Heart right ventricle (tissue), 16 donors: ENCODE data around the gene ZNF564. TPM values are rescaled to one million over a fixed set of nuclear protein-coding genes. Genes with fewer than 3 reads are reported as not detected.

Source experiments
- ATAC-seq, 8 donors: fragments of 200-7000 bp; cut with Tn5 transposase; one replicate each; pipeline ENCODE4 v1.9.1; 2020; ENCODE audit warnings: mild to moderate bottlenecking in 8 of 8, moderate library complexity in 8 of 8, moderate number of reproducible peaks in 1 of 8
- DNase-seq, 2 donors: peaks; one replicate each; pipeline ENCODE4 v3.0.0-alpha.2; 2020
- H3K27ac ChIP-seq, 10 donors: fragments of 200-600 bp; sonication (generic) in 2 of 10; one replicate each; pipeline versions ENCODE4 v1.5.0 to v1.8.0; 2020 to 2022; ENCODE audit warnings: mild to moderate bottlenecking in 3 of 10
- H3K27me3 ChIP-seq, 7 donors: fragments of 200-600 bp; one replicate each; pipeline ENCODE4 v1.8.0; 2021 to 2022; ENCODE audit warnings: mild to moderate bottlenecking in 2 of 7
- H3K36me3 ChIP-seq, 9 donors: fragments of 200-600 bp; sonication (generic) in 1 of 9; one replicate each; pipeline versions ENCODE4 v1.5.0 to v1.8.0; 2020 to 2022; ENCODE audit warnings: mild to moderate bottlenecking in 2 of 9
- H3K4me1 ChIP-seq, 9 donors: fragments of 200-600 bp; sonication (generic) in 1 of 9; one replicate each; pipeline versions ENCODE4 v1.5.0 to v1.8.0; 2020 to 2022; ENCODE audit warnings: mild to moderate bottlenecking in 4 of 9
- H3K4me3 ChIP-seq, 10 donors: fragments of 200-600 bp; sonication (generic) in 2 of 10; one replicate each; pipeline versions ENCODE4 v1.5.0 to v1.8.0; 2020 to 2022; ENCODE audit warnings: mild to moderate bottlenecking in 7 of 10, moderate library complexity in 2 of 10
- H3K9me3 ChIP-seq, 11 donors: fragments of 200-600 bp in 10 of 11; sonication (generic) in 2 of 11; one replicate each; pipeline versions ENCODE4 v1.5.0 to v1.8.0; 2013 to 2022; ENCODE audit warnings: mild to moderate bottlenecking in 2 of 11, control low read depth in 1 of 11, moderate library complexity in 1 of 11
- WGBS, 2 donors: extraction: QIAGEN DNeasy Blood & Tissue Kit; methylation state at CpG; one replicate each; pipeline ENCODE4 v1.1.7; 2013; ENCODE audit warnings: inconsistent platforms in 1 of 2; 5-methylcytosine and 5-hydroxymethylcytosine counted together
- intact Hi-C, 10 donors: fragments of 100-400 bp; cut with DNase I; formaldehyde crosslinking; loops; one replicate each; pipeline versions ENCODE4 v1.11.1 to v1.14.2; 2022
- polyA plus RNA-seq, 2 donors: library from polyadenylated mRNA; stranded (reverse); fragments of 200-250 nt; gene quantifications; one replicate each; pipeline ENCODE4 v1.2.3, GENCODE V29; 2013
- total RNA-seq, 10 donors: library from RNA; stranded (reverse); fragmentation: NEBNext Ultra II Directional in 3 of 10; extraction: Animal tissue kit (Norgen Biotek cat#: 25700) in 3 of 10; gene quantifications; one replicate each; pipeline versions ENCODE4 v1.2.1 to v1.2.4, GENCODE V29; 2021 to 2023
- TF ChIP-seq, protein P1 (sequence below), 9 donors: fragments of 200-600 bp; sonication (generic) in 2 of 9; IDR thresholded peaks; one replicate each; pipeline versions ENCODE4 v1.5.0 to v1.8.0; 2021 to 2022; ENCODE audit warnings: antibody characterized with exemption in 9 of 9, mild to moderate bottlenecking in 5 of 9, moderate library complexity in 1 of 9
- donor health status: Arrhythmogenic right ventricular cardiomyopathy.
- donor health status: ischemic (EF 13 %, LVEDD 7.1; RV severe dilation, severe dysfunction).
- donor health status: healthy with polysubstance abuse.
- donor health status: DM: no; HTN: yes; CAD: no.
- donor health status: DM: no; HTN: no; CAD: no.
- donor health status: ischemic (EF 25% LVEDD 6.9; RV normal size, moderate dysfunction).
- donor health status: ischemic (EF 25% LVEDD 5.7; RV mildly dilated, moderate dysfunction).
- donor health status: healthy.
- donor health status: DM: yes; HTN: yes; CAD: no.
- donor health status: Ischemic cardiomyopathy.
- donor health status: ischemic (EF 35%, LVEDD 5.7; RV mildly dilated, moderate dysfunction).
- donor health status: nonischemic (EF 11% LVEDD 7.7; RV severe dilation, severe dysfunction).
- donor health status: DM: yes; HTN: yes; CAD: no.
- donor health status: PGD.
- donor health status: ischemic (EF 29% LVEDD 5.4; RV normal size, mild dysfunction).
- donor health status: nonischemic (EF 23%, LVEDD 6.1; RV moderate dilation, normal function).

Gene ZNF564
- total and polyA plus RNA-seq, 12 donors = 2.9 to 11.2 (median 9.5) TPM

DNA sequence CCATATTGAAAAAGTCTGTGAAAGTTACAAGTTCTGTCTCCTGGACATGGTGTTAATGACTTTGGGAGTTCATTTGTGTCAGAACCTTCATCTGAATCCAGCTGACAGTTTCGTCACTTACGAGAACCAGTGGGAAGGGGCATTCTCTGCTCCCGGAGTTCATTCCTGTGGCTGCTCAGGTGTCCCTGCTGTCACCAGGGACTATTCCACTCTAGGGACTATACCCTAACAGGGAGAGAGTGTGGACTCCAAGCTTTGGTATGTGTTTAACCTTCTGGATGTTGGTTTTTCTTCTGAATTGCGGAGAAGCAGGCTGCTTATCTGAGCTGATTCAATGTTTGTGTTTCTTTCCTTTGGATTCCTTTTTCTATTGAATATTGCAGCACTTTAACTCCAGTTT, 54.2 kb downstream of the ZNF564 start:
- H3K4me3 ChIP-seq = no peak overlapping the region
- DNase-seq (no peak), ATAC-seq (no peak)
- H3K36me3 ChIP-seq = no peaks in the 10 kb centered on the region
- no peaks in the 10 kb centered on the region for H3K27me3 ChIP-seq
- peaks cover 0 to 6% (median 0%) of the 10 kb centered on the region in 11 donors for H3K9me3 ChIP-seq
- intact Hi-C loops = loop anchor here in 3 of 10 donors (5.0 to 10.0 kb wide), 3 partner anchors 45 to 55 kb away; partner anchors contain the start of genes ZNF443 (in 1 of the 3) and ZNF564 (in 1 of the 3)
- peaks cover 0 to 15% (median 7%) of the 10 kb centered on the region in 9 donors for H3K4me1 ChIP-seq
- 82 to 93% methylated on average over 4 of the region's 4 CpGs for WGBS, 2 donors
- H3K27ac ChIP-seq = no peak overlapping the region
- TF ChIP-seq, protein P1, sequence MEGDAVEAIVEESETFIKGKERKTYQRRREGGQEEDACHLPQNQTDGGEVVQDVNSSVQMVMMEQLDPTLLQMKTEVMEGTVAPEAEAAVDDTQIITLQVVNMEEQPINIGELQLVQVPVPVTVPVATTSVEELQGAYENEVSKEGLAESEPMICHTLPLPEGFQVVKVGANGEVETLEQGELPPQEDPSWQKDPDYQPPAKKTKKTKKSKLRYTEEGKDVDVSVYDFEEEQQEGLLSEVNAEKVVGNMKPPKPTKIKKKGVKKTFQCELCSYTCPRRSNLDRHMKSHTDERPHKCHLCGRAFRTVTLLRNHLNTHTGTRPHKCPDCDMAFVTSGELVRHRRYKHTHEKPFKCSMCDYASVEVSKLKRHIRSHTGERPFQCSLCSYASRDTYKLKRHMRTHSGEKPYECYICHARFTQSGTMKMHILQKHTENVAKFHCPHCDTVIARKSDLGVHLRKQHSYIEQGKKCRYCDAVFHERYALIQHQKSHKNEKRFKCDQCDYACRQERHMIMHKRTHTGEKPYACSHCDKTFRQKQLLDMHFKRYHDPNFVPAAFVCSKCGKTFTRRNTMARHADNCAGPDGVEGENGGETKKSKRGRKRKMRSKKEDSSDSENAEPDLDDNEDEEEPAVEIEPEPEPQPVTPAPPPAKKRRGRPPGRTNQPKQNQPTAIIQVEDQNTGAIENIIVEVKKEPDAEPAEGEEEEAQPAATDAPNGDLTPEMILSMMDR (IDR thresholded peaks at IDR 0.05) = no peak

DNA sequence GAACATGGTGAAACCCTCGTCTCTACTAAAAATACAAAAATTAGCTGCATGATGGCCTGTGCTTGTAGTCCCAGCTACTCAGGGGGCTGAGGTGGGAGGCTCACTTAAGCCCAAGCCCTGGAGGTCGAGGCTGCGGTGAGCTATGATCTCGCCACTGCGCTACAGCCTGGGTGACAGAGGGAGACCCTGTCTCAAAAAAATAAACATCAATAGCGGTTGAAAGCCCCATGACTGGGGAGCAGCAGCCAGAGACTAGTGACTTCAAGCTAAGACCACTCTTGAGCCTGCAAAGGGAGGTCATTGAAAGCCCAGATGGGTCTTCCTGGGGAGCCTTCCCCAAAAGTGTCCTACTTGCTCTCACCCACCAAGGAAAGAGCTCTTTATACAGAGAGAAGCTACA, 54.8 kb downstream of the ZNF564 start:
- TF ChIP-seq, protein P1 (IDR thresholded peaks at IDR 0.05) = no peak
- Histone ChIP-seq H3K4me1 (peaks cover 0 to 15% (median 7%) of the 10 kb centered on the region in 9 donors), H3K9me3 (peaks cover 0 to 6% (median 0%) of the 10 kb centered on the region in 11 donors), H3K36me3 (no peaks in the 10 kb centered on the region), H3K4me3 (no peak overlapping the region), H3K27ac (no peak overlapping the region), H3K27me3 (no peaks in the 10 kb centered on the region)
- DNase-seq (no peak), ATAC-seq (no peak)
- WGBS, 2 donors = 90% methylated on average over 6 of the region's 6 CpGs
- intact Hi-C loops = loop anchor here in 3 of 10 donors (5.0 to 10.0 kb wide), 3 partner anchors 46 to 56 kb away; partner anchors contain the start of genes ZNF443 (in 1 of the 3) and ZNF564 (in 1 of the 3)

DNA sequence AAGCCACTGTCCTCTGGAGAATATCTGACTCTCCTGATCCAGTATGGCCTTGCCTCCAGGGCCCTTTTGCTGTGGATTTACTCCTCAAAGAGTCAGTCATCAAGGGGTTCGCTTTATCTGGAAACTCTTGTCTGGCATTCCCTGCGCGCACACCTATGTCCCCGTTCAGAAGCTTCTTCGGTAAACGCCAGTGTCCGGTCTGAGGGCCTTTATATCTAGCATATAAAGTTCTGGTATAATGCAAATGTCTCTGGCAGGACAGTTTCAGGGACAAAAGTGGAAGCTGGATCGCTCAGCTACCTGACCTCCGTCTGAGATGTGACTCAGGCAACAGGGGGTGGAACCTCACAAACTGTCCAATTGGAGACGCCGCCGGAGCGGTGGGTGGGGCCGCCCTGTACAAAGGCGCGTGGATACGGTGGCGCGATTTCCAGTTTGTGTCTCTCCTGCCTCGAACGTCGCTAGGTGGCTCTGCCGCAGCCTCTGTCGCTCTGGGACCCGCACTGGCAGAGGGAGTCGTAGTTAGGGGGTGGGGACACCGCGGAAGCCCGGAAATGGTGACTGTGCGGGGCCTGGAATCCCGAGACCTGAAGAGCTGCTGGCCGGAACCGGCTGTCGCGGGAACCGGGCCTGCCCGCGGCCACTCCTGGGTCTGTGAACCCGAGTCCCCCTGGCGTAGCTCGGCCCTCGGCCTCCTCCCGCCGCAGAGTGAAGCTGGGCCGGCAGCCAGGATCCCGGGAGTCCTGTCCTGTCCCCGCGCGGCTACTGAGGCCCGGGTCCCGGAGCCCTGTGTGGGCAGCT, 56.1 kb downstream of the ZNF564 start:
- ATAC-seq = peak; percentile 99 to 100 (median 100)
- intact Hi-C loops = loop anchor here in 3 of 10 donors (5.0 to 10.0 kb wide), 3 partner anchors 47 to 57 kb away; partner anchors contain the start of genes ZNF443 (in 1 of the 3) and ZNF564 (in 1 of the 3)
- WGBS, 2 donors = 1% methylated on average over 51 of the region's 51 CpGs

More for the DNA sequence above, 56.1 kb downstream of the ZNF564 start:
- peaks cover 0 to 6% (median 0%) of the 10 kb centered on the region in 11 donors for H3K9me3 ChIP-seq
- no peaks in the 10 kb centered on the region for H3K27me3 ChIP-seq
- TF ChIP-seq, protein P1 (IDR thresholded peaks at IDR 0.05) = peak in 7 of 9 donors; percentile 38 to 75 (median 49)
- peak; percentile 93 to 94 for DNase-seq
- H3K4me1 ChIP-seq = peaks cover 0 to 15% (median 7%) of the 10 kb centered on the region in 9 donors
- peak overlapping the region; percentile 32 to 94 (median 86) for H3K27ac ChIP-seq
- H3K4me3 ChIP-seq = peak overlapping the region; percentile 43 to 79 (median 68)
- H3K36me3 ChIP-seq = no peaks in the 10 kb centered on the region
